ENCODE data around the gene OVOL3.
A peak's percentile ranks its signal among the peaks of the same experiment; 100 is the strongest.

The OVOL3 gene

DNA sequence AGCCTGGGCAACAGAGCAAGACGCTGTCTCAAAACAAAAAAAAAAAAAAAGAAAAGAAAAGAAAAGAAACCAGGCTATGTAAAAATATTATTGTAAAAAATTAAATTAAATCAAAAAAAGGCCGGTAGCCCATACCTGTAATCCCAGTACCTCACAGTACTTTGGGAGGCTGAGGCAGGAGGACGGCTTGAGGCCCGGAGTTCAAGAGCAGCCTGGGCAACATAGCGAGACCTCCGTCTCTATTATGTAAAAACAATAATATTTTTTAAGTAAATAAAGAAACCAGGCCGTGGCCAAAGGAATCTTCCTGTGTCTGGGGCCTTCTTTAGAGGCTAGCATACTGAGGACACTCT, 28.2 kb downstream of the OVOL3 start:
- Histone ChIP-seq H3K9ac (ENCODE audit: low read length) (peak overlapping the region; percentile 100), H3K36me3 (ENCODE audit: control insufficient read depth, insufficient read depth, low read length, severe bottlenecking) (peaks cover 12% of the 10 kb centered on the region), H3K9me3 (ENCODE audit: control insufficient read depth, low read length) (no peaks in the 10 kb centered on the region), H3K4me3 (ENCODE audit: low read length) (peak overlapping the region; percentile 98), H3K27me3 (replicated peaks; ENCODE audit: control insufficient read depth, insufficient read depth, low read length) (no peaks in the 10 kb centered on the region), H3K4me1 (ENCODE audit: control insufficient read depth, insufficient read depth, low read length) (peaks cover 20% of the 10 kb centered on the region)
- DNase-seq (ENCODE audit: low read depth), result no peak

DNA sequence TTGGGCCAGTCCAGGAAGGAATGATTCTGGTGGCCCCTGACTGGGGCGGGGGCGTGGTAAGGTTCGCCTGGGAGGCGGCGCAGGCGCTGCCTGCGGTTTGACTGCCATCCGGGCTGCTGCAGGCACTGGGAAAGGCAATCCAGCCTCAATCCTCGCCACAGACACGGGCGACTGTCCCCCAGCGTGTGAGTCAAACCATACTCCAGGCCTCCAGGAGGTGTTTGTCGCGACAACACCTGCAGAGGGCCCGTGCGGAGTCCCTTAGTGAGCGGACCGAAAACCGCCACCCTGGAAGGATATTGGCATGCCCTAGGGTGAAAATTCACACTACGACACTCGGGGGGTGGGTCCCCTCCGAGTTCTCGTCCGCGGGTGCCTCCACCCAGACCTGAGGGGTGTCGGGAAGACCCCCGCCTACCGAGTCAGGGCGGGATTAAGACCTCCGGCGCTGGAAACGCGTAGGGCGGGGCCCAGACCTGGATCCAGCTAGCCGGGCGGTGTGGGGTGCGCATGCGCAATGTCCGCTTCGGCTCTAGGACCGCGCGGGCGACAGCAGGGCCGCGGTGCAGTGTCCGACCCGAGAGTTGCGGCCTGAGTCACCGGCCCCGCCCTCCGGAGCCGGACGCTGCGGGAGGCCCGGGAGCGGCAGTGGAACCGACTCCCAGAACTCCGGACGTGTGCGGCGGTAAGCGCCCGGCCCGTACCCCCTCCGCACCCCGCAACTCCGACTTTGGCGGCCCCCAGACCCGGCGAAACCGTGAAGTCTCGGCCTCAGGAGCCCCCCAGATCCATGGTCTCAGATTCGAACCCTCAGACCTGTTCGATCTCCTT, 28.7 kb downstream of the OVOL3 start, which contains the start of gene CAPNS1:
Gene CAPNS1 (plus strand): TSS at position 594 of the 831 bp plus-strand sequence. CDS start 946 bp downstream, outside the sequence.
- peaks cover 20% of the 10 kb centered on the region for H3K4me1 ChIP-seq (ENCODE audit: control insufficient read depth, insufficient read depth, low read length)
- peak; percentile 99 for DNase-seq (ENCODE audit: low read depth)
- no peaks in the 10 kb centered on the region for H3K27me3 ChIP-seq (replicated peaks; ENCODE audit: control insufficient read depth, insufficient read depth, low read length)

GRCh38 chr19:36140304-36141038, 29.5 kb downstream of the OVOL3 start:
- peak overlapping the region; percentile 98 for H3K4me3 ChIP-seq (ENCODE audit: low read length)
- DNase-seq (ENCODE audit: low read depth), result peak; percentile 65
- peak overlapping the region; percentile 100 for H3K9ac ChIP-seq (ENCODE audit: low read length)
- no peaks in the 10 kb centered on the region for H3K27me3 ChIP-seq (replicated peaks; ENCODE audit: control insufficient read depth, insufficient read depth, low read length)
- H3K4me1 ChIP-seq (ENCODE audit: control insufficient read depth, insufficient read depth, low read length), result peaks cover 20% of the 10 kb centered on the region
- H3K36me3 ChIP-seq (ENCODE audit: control insufficient read depth, insufficient read depth, low read length, severe bottlenecking), result peaks cover 26% of the 10 kb centered on the region
- H3K9me3 ChIP-seq (ENCODE audit: control insufficient read depth, low read length), result no peaks in the 10 kb centered on the region

More for the DNA sequence above, 28.7 kb downstream of the OVOL3 start, which contains the start of gene CAPNS1:
- H3K36me3 ChIP-seq (ENCODE audit: control insufficient read depth, insufficient read depth, low read length, severe bottlenecking), result peaks cover 18% of the 10 kb centered on the region
- H3K9ac ChIP-seq (ENCODE audit: low read length), result peak within 1 kb of the TSS; percentile 100
- peak within 1 kb of the TSS; percentile 98 for H3K4me3 ChIP-seq (ENCODE audit: low read length)
- no peaks in the 10 kb centered on the region for H3K9me3 ChIP-seq (ENCODE audit: control insufficient read depth, low read length)

- H3K36me3 ChIP-seq (ENCODE audit: control insufficient read depth, insufficient read depth, low read length, severe bottlenecking), result peaks cover 34% of the 10 kb centered on the region
- H3K9me3 ChIP-seq (ENCODE audit: control insufficient read depth, low read length), result no peaks in the 10 kb centered on the region
- no peaks in the 10 kb centered on the region for H3K27me3 ChIP-seq (replicated peaks; ENCODE audit: control insufficient read depth, insufficient read depth, low read length)
- peak overlapping the region; percentile 100 for H3K9ac ChIP-seq (ENCODE audit: low read length)
- DNase-seq (ENCODE audit: low read depth), result peak; percentile 94
- H3K4me1 ChIP-seq (ENCODE audit: control insufficient read depth, insufficient read depth, low read length), result peaks cover 20% of the 10 kb centered on the region
- peak overlapping the region; percentile 98 for H3K4me3 ChIP-seq (ENCODE audit: low read length)
Observed at GRCh38 chr19:36141039-36141927, 30.3 kb downstream of the OVOL3 start.

DNA sequence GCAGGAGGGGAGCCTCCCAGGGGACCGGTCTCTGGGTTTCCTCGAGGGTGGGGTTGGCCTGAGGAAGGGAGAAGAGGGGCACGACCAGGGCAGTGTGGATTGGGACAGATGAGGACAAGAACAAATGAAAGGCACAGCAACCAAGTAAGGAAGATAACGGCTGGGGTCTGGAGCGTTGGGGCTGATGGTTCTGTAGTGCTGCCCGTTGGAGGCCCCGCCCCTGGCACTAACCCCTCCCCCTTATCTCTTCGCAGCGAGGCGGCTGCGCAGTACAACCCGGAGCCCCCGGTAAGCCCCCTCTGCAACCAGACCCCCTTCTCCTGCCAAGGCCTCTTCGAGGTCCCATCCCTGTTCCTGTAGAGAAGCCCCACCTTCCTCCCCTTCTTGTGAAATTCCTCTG, 31.1 kb downstream of the OVOL3 start:
- no peaks in the 10 kb centered on the region for H3K9me3 ChIP-seq (ENCODE audit: control insufficient read depth, low read length)
- H3K4me3 ChIP-seq (ENCODE audit: low read length), result no peak overlapping the region
- peaks cover 42% of the 10 kb centered on the region for H3K36me3 ChIP-seq (ENCODE audit: control insufficient read depth, insufficient read depth, low read length, severe bottlenecking)
- peaks cover 15% of the 10 kb centered on the region for H3K4me1 ChIP-seq (ENCODE audit: control insufficient read depth, insufficient read depth, low read length)
- no peak overlapping the region for H3K9ac ChIP-seq (ENCODE audit: low read length)
- no peak for DNase-seq (ENCODE audit: low read depth)
- H3K27me3 ChIP-seq (replicated peaks; ENCODE audit: control insufficient read depth, insufficient read depth, low read length), result no peaks in the 10 kb centered on the region

- H3K4me1 ChIP-seq (ENCODE audit: control insufficient read depth, insufficient read depth, low read length), result peaks cover 12% of the 10 kb centered on the region
- H3K9ac ChIP-seq (ENCODE audit: low read length), result no peak overlapping the region
- H3K36me3 ChIP-seq (ENCODE audit: control insufficient read depth, insufficient read depth, low read length, severe bottlenecking), result peaks cover 45% of the 10 kb centered on the region
- no peaks in the 10 kb centered on the region for H3K9me3 ChIP-seq (ENCODE audit: control insufficient read depth, low read length)
- no peak for DNase-seq (ENCODE audit: low read depth)
- H3K4me3 ChIP-seq (ENCODE audit: low read length), result no peak overlapping the region
- H3K27me3 ChIP-seq (replicated peaks; ENCODE audit: control insufficient read depth, insufficient read depth, low read length), result no peaks in the 10 kb centered on the region
Observed at GRCh38 chr19:36142496-36142895, 31.6 kb downstream of the OVOL3 start.

DNA sequence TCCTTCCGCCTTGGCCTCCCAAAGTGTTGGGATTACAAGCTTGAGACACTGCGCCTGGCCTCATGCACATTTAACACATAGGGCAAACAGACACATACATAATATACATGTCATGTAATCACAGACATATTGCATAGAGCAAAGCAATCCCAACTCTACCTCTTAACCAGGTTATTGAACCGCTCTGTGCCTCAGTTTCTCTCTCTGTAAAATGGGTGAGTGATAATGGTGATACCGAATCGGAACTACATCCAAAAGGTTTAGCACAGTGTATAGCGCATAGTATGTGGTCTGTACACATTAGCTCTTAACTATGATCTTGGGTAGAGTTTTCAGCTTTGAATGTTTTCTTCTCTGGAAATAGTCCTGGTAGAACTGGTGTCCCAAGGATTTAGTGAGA, 33.7 kb downstream of the OVOL3 start:
- Histone ChIP-seq H3K4me1 (ENCODE audit: control insufficient read depth, insufficient read depth, low read length) (peaks cover 8% of the 10 kb centered on the region), H3K4me3 (ENCODE audit: low read length) (no peak overlapping the region), H3K36me3 (ENCODE audit: control insufficient read depth, insufficient read depth, low read length, severe bottlenecking) (peaks cover 63% of the 10 kb centered on the region), H3K27me3 (replicated peaks; ENCODE audit: control insufficient read depth, insufficient read depth, low read length) (no peaks in the 10 kb centered on the region), H3K9ac (ENCODE audit: low read length) (no peak overlapping the region), H3K9me3 (ENCODE audit: control insufficient read depth, low read length) (no peaks in the 10 kb centered on the region)
- DNase-seq (ENCODE audit: low read depth), result no peak

GRCh38 chr19:36149673-36150406, 38.9 kb downstream of the OVOL3 start:
- peaks cover 47% of the 10 kb centered on the region for H3K36me3 ChIP-seq (ENCODE audit: control insufficient read depth, insufficient read depth, low read length, severe bottlenecking)

DNA sequence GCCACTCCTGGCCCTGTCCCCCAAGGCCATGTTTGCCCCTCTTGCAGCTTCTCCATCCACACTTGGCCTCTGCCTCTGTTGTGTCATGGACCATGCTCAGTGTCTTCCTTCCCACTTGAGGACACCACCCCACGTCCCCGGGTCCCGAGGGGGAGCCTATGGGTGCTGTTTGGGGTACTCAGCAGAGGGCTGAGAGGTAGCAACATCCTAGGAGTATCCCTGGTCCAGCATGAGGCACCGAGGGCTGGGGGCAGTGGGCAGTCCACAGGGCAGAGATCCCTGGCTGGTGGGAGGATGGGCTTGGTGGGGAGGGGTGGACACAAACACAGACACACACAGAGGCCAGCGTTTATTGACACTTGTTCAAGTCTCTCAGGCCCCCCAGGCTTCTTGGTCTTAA, 39.6 kb downstream of the OVOL3 start:
- DNase-seq (ENCODE audit: low read depth), result no peak
- peaks cover 13% of the 10 kb centered on the region for H3K4me1 ChIP-seq (ENCODE audit: control insufficient read depth, insufficient read depth, low read length)
- no peaks in the 10 kb centered on the region for H3K9me3 ChIP-seq (ENCODE audit: control insufficient read depth, low read length)
- peak overlapping the region; percentile 89 for H3K4me3 ChIP-seq (ENCODE audit: low read length)
- peaks cover 40% of the 10 kb centered on the region for H3K36me3 ChIP-seq (ENCODE audit: control insufficient read depth, insufficient read depth, low read length, severe bottlenecking)
- H3K9ac ChIP-seq (ENCODE audit: low read length), result peak overlapping the region; percentile 97
- no peaks in the 10 kb centered on the region for H3K27me3 ChIP-seq (replicated peaks; ENCODE audit: control insufficient read depth, insufficient read depth, low read length)

More at GRCh38 chr19:36149673-36150406, 38.9 kb downstream of the OVOL3 start:
- DNase-seq (ENCODE audit: low read depth), result no peak
- H3K9me3 ChIP-seq (ENCODE audit: control insufficient read depth, low read length), result no peaks in the 10 kb centered on the region
- H3K4me1 ChIP-seq (ENCODE audit: control insufficient read depth, insufficient read depth, low read length), result peaks cover 13% of the 10 kb centered on the region
- no peaks in the 10 kb centered on the region for H3K27me3 ChIP-seq (replicated peaks; ENCODE audit: control insufficient read depth, insufficient read depth, low read length)
- H3K9ac ChIP-seq (ENCODE audit: low read length), result no peak overlapping the region
- H3K4me3 ChIP-seq (ENCODE audit: low read length), result no peak overlapping the region

DNA sequence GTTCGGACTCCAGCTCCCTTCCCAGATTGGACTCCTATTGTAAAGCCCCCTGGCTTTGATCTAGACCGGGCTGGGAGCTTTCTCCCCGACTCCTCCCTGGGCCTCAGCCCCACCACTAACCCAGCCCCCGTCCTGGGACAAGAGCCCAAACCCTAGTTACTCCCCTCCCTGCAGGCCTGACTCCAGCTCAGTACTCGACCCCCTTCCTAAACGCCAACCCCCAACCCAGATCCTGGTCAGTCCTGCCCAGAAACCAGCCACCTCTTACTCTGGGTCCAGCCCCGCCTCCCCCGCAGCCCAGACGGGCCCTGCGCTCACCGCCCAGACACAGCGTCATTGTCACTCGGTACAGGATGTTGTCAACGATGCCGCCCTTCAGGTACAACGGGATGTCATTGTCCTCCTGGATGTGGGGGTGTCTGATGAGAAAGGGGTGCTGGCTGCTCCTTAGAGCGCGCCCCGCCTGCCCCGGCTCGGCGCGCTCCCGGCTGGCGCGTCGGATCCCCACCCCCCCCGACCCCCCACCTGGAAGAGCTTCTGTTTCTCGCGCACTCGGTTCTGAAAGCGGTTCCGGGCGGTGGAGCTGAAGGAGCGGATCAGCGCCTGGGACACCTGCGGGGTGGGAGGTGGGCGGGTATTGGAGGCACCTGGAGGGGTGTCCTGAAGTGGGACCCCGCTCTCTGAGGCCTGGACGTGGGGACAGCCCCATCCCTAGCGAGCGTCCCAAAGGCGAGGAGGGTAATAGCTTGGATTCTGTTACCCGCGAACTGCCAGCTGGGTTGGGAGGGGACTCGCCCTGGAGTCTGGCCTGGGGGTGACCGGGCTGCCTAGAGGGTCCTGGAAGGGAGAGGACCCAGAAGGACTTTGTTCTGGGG, 40.4 kb downstream of the OVOL3 start:
- H3K36me3 ChIP-seq (ENCODE audit: control insufficient read depth, insufficient read depth, low read length, severe bottlenecking), result peaks cover 32% of the 10 kb centered on the region
- H3K27me3 ChIP-seq (replicated peaks; ENCODE audit: control insufficient read depth, insufficient read depth, low read length), result no peaks in the 10 kb centered on the region
- DNase-seq (ENCODE audit: low read depth), result no peak
- peak overlapping the region; percentile 89 for H3K4me3 ChIP-seq (ENCODE audit: low read length)
- H3K4me1 ChIP-seq (ENCODE audit: control insufficient read depth, insufficient read depth, low read length), result peaks cover 13% of the 10 kb centered on the region
- no peaks in the 10 kb centered on the region for H3K9me3 ChIP-seq (ENCODE audit: control insufficient read depth, low read length)
- H3K9ac ChIP-seq (ENCODE audit: low read length), result peak overlapping the region; percentile 97

Measured in adipocyte (in vitro differentiated cells).